SK-N-SH (cell line): ENCODE results near the gene RCAN3.

Source experiments
- CHD2 ChIP-seq: fragments of 150-350 bp; IDR thresholded peaks from 2 replicates; pipeline ENCODE4 v1.6.1; 2018; ENCODE audit warnings: low read length; ENCODE audit not compliant: partially characterized antibody
- JUND ChIP-seq: IDR thresholded peaks from 2 replicates; pipeline ENCODE4 v1.4.0; 2012
- TF ChIP-seq, protein P1 (sequence below): fragments of 200-600 bp; sonication (generic); IDR thresholded peaks from 2 replicates; pipeline ENCODE4 v1.6.1; 2017; ENCODE audit warnings: antibody characterized with exemption, mild to moderate bottlenecking, moderate library complexity
- TF ChIP-seq, protein P2 (sequence below): IDR thresholded peaks from 2 replicates; pipeline ENCODE4 v1.4.0; 2012; ENCODE audit warnings: low read depth
- TF ChIP-seq, protein P3 (sequence below): IDR thresholded peaks from 2 replicates; pipeline ENCODE4 v1.4.0; 2012; ENCODE audit warnings: low read depth, borderline replicate concordance

DNA sequence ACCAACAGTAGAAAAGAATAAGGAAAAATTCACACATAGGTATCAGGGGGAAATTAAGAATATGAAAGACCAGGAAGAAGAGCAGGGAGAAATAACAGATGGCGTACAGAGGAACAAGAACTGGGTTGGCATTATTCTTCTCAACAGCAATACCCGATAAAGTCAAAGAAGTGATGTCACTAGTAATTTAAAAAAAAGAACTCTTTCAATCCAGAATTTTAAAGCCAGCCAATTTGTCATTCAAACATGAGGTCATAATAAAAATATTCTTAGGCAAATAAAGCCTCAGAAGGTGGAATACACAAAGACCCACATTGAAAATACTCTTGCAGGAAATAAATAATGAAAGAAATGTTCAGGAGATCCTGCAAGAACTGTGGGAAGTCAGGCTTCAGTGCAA lies 62.1 kb downstream of the RCAN3 start:
- TF ChIP-seq, protein P1, sequence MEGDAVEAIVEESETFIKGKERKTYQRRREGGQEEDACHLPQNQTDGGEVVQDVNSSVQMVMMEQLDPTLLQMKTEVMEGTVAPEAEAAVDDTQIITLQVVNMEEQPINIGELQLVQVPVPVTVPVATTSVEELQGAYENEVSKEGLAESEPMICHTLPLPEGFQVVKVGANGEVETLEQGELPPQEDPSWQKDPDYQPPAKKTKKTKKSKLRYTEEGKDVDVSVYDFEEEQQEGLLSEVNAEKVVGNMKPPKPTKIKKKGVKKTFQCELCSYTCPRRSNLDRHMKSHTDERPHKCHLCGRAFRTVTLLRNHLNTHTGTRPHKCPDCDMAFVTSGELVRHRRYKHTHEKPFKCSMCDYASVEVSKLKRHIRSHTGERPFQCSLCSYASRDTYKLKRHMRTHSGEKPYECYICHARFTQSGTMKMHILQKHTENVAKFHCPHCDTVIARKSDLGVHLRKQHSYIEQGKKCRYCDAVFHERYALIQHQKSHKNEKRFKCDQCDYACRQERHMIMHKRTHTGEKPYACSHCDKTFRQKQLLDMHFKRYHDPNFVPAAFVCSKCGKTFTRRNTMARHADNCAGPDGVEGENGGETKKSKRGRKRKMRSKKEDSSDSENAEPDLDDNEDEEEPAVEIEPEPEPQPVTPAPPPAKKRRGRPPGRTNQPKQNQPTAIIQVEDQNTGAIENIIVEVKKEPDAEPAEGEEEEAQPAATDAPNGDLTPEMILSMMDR, result no peak
- TF ChIP-seq, protein P2, sequence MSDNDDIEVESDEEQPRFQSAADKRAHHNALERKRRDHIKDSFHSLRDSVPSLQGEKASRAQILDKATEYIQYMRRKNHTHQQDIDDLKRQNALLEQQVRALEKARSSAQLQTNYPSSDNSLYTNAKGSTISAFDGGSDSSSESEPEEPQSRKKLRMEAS, result no peak
- TF ChIP-seq CHD2 (no peak), JUND (no peak)
- TF ChIP-seq, protein P3, sequence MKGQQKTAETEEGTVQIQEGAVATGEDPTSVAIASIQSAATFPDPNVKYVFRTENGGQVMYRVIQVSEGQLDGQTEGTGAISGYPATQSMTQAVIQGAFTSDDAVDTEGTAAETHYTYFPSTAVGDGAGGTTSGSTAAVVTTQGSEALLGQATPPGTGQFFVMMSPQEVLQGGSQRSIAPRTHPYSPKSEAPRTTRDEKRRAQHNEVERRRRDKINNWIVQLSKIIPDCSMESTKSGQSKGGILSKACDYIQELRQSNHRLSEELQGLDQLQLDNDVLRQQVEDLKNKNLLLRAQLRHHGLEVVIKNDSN, result no peak
